ENCODE results near the gene TDRD7. TPM values are rescaled to one million over a fixed set of nuclear protein-coding genes. Genes with fewer than 3 reads are reported as not detected.
A peak's percentile ranks its signal among the peaks of the same experiment; 100 is the strongest.

Gene TDRD7
- total RNA-seq, 1 donor = 12.2 TPM

- no peak for DNase-seq (ENCODE audit: low read depth)
- TF ChIP-seq CTCF (IDR thresholded peaks at IDR 0.05; ENCODE audit: insufficient read depth, low read length) = no peak
- H3K4me3 ChIP-seq (ENCODE audit: low read depth, low read length) = no peak overlapping the region
Measured at GRCh38 chr9:97431044-97431441, 19.1 kb downstream of the TDRD7 start.

- no peak overlapping the region for H3K4me3 ChIP-seq (ENCODE audit: low read depth, low read length)
- TF ChIP-seq CTCF (IDR thresholded peaks at IDR 0.05; ENCODE audit: insufficient read depth, low read length) = no peak
- DNase-seq (ENCODE audit: low read depth) = no peak
Measured at GRCh38 chr9:97431549-97432143, 19.8 kb downstream of the TDRD7 start.

- no peak overlapping the region for H3K4me3 ChIP-seq (ENCODE audit: low read depth, low read length)
- TF ChIP-seq CTCF (IDR thresholded peaks at IDR 0.05; ENCODE audit: insufficient read depth, low read length) = no peak
- no peak for DNase-seq (ENCODE audit: low read depth)
Measured at GRCh38 chr9:97437051-97437600, 25.2 kb downstream of the TDRD7 start.

- TF ChIP-seq CTCF (IDR thresholded peaks at IDR 0.05; ENCODE audit: insufficient read depth, low read length) = no peak
- H3K4me3 ChIP-seq (ENCODE audit: low read depth, low read length) = no peak overlapping the region
- DNase-seq (ENCODE audit: low read depth) = no peak
Measured at GRCh38 chr9:97438257-97438656, 26.4 kb downstream of the TDRD7 start.

- H3K4me3 ChIP-seq (ENCODE audit: low read depth, low read length) = no peak overlapping the region
- peak; percentile 37 for DNase-seq (ENCODE audit: low read depth)
- TF ChIP-seq CTCF (IDR thresholded peaks at IDR 0.05; ENCODE audit: insufficient read depth, low read length) = no peak
Measured at GRCh38 chr9:97438666-97439065, 26.8 kb downstream of the TDRD7 start.

- no peak overlapping the region for H3K4me3 ChIP-seq (ENCODE audit: low read depth, low read length)
- DNase-seq (ENCODE audit: low read depth) = no peak
- no peak for TF ChIP-seq CTCF (IDR thresholded peaks at IDR 0.05; ENCODE audit: insufficient read depth, low read length)
Measured at GRCh38 chr9:97440160-97440559, 28.3 kb downstream of the TDRD7 start.

GRCh38 chr9:97441729-97442128, 29.8 kb downstream of the TDRD7 start:
- peak; percentile 33 for DNase-seq (ENCODE audit: low read depth)
- no peak for TF ChIP-seq CTCF (IDR thresholded peaks at IDR 0.05; ENCODE audit: insufficient read depth, low read length)
- no peak overlapping the region for H3K4me3 ChIP-seq (ENCODE audit: low read depth, low read length)
